Epidermal melanocyte (primary cell): ENCODE measurements around the gene HIVEP3.

Experiments
- DNase-seq: peaks from one replicate; pipeline ENCODE4 v3.0.0; 2011; ENCODE audit warnings: low spot score; ENCODE audit not compliant: insufficient read length

The HIVEP3 gene

DNA sequence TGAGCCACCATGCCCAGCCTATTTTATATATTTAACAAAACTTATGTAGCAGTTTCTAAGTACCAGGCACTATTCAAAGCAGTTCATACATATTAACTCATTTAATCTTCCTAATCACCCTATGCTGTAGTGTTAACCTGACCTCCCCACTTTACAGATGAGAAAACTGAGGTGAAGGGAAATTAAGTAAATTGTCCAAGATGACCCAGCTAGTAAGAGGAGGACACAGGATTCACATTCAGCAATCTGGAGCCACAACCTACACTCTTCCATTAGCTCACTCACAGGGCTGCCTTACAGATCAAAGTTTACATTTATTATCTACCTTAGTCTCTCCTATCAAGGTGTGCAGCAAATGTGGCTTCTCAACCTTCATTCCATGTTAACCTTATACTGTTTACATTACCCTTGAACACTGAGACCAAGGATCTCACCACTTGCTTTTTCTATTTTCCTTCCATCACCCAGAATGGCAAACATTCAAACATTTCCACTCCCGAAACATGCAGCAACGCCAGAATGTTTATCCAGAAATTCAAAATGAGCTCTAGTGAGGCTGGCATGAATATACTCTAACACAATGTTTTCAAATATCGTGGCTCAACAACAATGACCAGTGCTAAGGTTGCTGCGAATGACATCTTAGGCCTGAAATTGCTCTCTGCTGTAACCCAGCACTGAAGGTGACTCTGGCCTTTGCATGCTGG is 24.5 kb downstream of the HIVEP3 start:
- no peak for DNase-seq

DNA sequence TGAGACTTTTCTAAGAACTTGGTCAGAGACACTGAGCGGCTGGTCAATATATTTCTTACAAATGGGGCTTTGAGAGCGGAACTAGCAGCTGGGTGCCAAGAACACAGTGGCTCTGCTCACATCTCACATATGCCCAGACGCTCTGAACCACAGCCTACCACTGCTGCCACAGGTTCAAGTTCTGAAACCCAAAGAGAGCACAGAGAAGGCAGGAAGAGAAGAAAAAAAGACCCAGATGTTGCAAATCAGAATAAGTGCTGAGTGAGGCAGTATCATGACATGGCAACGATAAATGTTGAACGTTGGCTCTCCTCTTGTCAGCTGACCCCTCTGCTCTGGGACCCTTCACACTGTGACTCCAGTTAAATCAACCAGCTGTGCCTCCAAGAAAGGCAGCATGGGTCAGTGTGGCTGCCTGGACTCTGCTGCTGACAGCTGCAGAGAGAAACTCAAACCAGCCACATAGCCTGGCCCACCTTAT is 26.4 kb downstream of the HIVEP3 start:
- no peak for DNase-seq

DNA sequence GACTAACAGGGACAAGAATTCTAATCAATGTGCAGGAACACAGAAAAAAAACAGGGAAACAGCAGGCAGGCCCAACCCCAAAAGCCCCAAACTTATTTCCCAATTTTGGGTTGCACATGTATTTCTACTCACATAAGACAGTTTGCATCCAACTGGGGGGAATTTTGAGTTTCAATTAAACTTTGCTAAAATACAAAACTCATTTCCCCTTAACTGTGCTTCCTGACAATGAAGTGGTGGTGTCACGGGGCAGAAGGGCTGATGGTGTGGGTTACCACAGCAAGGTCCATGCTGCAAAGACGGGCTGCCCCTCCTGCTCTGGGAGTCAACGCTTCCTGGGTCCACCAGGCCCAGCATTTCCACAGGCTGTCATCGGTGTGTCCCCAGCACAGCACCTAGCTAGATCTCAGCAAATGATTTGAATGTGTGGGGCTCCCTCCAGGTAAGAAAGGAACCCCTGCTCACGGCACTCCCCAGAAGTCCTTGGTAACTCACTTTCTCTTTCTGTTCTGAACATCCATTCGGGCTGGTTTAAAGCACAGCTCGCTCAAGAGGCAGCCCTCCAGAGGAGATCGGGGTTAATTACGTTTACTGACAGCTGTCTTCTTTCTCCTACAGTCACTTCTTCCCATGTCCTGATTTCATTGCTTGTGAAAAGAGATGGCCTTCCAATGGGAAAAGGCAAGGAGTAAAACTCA is 27.4 kb downstream of the HIVEP3 start:
- DNase-seq, result no peak

DNA sequence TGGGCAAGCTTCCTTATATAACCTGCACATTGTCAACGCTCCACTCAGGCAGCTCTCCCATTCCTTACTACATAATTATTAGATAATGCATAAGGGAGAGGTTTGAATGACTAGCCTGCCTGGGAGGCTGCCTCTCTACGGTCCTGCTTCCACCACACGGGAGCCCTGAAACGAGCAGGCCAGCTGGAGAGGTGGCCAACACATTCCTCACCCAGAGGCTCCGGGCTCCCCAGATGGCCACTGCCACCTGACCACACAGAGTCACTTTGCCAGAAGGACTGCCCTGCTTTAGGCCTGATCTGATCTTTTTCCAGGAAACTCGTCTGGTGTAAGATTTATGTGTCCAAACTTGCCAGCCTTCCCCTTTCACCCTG is 27.9 kb downstream of the HIVEP3 start:
- no peak for DNase-seq

DNA sequence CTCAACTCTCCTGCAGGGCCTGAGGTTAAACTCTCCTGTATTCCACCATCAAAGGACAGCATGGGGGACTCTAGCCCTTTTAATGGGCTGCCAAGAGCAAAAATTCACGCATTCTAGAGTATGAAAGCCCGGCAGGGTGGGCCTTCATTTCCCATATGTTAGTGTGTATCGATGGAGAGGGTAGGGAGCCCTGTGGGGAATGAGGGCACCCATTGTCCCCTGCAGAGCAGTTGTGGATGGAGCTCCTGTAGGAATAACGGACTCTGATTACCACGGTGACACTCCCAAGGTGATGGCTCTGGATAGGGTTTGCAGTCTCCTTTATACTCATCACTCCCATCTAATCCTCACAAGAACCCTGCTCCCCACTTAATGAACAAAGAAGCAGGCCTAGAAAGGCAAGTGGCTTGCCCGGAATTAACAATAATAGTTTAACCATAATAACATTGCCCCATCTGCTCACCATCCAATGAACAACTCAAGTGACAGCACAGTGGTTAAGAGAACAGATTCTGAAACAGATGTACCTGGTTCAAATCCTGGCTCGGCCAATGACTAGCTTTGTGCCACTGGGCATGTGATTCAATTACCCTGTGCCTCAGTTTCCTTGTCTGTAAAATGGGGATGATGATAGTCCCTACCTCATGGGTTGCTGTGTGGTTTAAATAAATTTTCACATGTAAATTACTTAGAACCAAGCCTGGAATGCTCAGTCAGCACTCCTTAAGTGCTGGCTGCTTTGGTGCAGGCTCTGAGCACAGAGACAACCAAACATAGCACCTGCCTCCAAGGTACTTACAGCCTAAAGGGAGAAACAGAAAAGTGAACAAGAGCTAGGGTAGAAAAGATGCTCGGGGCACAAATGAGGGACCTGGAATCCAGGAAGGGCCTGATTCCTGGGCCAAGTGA is 29.0 kb downstream of the HIVEP3 start:
- no peak for DNase-seq

DNA sequence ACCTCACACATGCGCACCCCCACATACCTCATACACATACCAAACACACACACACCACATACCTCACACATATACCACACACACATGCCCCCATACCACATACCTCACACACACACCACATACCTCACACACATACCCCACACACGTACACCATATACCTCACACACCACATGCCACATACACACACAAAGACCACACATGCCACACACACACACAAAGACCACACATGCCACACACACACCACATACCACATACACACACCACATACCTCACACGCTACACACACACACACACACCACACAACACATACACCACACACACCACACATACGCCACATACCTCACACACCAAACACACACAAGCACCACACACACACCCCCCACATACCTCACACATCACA is 30.0 kb downstream of the HIVEP3 start:
- DNase-seq, result no peak

DNA sequence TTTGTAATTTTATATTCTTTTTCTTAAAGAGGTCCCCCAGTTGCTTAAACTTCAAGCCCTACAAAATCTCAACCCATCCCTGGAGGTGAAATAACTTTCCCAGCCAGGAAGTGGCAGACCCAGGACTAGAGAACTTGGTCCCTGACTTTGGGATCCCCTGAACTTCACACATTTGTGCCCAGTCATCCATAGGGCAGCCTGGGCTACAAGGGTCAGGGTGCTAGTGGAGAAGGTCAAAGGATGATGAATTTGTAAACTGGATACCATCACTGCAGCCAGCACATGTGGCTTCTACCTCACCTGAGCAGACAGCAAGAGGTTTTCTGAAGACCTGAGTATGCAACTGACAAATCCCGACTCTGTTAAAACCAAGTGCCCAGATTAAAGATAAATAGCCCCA is 31.4 kb downstream of the HIVEP3 start:
- no peak for DNase-seq

DNA sequence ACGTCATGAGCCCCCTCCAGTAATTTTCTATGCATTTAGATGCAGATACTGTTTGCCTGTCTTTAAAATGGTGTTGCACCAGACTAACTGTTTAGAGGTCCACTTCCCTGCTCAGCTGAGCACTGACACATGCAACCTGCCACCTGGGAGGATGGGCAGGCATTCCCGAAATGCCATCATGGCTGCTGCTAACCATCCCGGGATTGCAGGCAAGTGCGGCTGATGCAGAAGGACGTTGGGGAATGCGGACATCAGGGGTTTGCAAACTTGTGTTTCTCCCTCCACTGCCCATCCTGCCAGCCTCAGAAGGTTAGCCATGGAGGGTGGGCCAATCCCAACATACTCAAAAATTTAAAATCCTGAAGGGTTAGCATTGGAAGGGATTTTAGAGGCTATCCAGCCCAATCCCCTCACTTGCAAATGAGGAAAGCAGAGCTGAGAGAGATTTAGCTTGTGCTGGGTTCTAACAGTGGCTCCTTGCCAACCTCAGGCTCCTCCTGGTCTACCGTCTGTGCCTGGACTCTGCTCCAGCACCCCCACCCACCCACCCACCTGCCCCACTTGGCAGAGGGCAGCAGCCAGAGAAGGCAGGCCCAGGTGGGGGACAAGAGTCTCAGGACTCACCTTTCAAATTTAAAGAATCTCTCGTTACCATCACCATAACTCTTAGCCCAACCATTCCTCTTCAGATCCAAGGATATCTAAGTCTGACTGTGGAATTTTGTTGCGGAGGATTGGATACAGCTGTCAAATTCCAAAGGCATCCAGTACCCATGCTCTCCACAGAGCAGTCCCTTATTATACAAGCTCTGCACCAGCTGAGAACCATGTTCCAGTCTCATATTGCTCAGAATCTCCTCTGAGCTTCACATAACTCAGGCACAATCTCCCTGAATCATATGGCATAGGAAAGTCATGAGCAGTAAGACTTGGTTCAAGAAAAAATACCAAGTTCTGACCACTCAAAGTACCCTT is 34.2 kb downstream of the HIVEP3 start:
- no peak for DNase-seq

DNA sequence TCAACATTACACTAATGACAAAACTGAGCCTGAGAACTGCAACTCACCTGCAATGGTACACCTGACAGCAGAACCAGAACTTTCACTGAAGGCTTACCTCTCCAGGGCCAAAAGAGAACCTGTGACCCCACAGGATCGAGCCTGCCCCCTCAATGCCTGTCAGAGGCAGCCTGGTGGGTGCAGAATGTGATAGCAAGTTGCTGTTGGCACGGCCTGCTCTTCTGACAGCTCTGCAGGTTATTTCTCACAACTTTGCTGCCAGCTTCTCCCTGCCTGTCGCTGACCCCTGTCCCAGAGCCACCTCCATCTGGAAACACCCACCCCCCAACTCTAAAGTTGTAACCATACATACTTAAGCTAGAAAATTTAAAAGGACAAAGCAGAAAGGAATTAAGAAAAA is 35.2 kb downstream of the HIVEP3 start:
- DNase-seq, result no peak

DNA sequence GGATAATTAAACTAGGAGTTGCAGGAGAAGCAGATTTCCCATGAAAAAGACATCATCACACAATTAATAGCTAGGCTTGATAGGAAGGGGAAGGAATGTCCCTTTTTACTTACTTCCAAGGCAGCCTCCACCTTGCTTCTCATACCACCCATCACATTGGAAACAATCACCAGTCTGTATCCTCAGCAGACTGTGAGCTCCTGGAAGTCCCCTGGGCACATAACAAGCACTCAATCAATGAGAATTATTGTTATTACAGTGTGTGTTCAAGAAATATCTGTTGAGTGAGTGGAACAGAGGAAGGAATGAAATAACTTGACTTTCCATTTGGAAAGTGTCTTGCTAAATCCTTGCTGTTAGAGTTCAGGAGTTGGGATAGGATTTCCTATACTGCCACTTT is 36.2 kb downstream of the HIVEP3 start:
- DNase-seq, result no peak

DNA sequence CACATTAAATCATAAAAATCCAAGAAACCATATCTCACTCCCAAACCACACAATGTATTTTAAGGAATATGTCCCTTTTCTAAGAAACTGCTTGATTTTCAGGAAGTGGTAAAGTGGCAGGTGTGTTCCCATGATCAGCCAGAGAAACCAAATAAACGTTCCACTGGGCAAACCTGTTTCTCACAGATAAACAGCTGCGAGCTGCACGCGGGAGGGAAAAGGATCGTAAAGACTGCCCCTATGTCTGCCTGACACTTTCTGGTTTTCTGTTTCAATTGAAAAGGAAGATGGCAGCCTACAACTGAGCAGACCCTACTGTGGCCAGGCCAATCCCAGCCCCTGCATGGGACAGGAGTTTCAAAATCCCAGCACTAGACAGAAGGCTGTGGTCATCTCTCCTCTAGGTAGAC is 36.6 kb downstream of the HIVEP3 start:
- DNase-seq, result no peak

DNA sequence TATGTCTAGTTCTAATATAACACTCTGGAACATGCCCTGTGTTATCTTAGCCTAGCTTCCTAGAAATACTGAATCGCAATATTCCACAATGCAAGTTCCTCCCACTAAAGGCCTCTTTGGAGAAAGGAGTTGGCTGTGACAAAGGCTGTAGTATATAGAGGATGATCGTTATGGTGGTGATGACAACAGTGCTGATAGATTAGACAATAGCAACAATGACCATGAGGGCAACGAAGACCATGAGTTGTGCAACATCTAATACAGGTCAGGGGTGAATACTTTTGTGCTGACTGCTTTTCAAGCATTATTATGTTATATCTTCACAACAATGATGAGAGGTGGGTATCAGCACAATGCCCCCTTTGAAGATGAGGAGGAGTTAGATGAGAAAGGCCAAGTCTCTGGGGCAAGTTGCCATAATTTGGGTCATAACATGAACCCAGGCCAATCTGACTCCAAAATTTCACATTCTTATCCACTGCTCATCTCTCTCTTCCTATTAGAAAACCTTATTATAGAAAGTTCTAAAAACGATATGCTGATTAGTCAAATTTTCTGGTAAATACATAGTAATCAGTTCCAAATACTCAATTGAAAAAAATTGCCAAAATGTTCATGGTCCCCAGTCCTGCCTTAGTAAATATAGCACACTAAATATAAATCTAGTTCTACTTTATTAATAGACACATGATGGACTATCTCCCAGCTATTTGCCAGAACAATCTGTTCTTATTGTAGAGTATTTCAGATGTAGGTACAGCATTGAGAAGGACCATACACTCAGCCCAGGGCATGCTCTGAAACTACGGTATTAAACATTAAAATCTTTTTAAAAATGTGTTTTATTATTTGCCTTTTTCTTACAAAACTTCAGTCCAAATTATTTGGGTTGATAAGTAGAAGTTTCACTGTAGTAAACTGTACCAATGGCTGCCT is 37.5 kb downstream of the HIVEP3 start:
- no peak for DNase-seq

DNA sequence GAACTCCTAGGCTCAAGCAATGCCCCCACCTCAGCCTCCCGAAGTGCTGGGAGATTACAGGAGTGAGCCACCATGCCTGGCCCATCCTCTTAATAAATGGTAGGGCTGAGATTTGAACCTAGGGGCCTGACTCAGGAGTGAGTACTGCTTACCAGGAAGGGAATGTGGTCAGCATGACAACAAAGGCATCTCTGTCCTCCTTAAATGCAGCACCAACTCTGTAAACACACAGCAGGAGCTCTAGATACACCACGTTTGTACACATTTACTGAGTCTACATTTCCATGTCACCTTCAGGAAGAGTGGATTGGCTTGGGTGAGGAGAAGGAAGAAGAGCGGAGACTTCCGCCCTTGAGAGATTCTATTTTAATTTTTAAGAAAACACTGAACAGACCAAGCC is 38.5 kb downstream of the HIVEP3 start:
- DNase-seq, result no peak

DNA sequence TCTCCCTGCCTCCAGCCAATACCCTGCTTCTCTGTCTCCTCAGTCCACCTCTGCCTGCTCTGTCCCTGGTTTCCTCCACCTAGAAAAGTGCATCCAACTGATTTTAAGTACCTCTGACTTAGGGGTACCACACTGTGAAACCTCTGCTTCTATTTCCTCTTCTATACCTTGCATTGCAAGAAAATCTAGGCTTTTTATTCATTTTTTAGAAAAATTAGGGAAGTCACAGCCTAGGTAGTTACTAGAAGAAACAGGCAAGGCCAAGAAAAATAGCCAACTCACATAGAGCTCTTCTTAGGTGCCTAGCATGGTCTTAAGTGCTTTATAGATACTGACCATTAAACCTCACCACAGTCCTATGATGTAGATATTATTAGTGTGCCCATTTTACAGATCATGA is 39.1 kb downstream of the HIVEP3 start:
- no peak for DNase-seq

DNA sequence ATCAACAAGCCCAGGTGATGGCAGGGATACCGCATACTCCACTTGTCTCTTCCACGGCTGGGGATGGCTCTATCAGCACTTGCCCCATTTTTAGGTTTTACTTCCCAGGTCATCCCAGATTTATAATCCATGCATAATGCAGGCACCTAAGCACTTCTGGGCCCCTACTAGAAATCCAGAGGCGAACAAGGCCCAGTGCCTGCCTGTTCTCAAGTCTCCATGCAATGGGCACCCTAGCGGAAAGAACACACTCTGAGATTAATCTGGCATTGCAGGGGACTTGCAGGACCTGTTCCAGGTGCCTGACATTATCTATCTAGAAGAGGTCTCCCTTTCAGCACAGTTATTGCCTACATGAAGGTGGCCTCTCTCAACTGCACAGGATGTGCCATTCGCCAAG is 39.8 kb downstream of the HIVEP3 start:
- no peak for DNase-seq

DNA sequence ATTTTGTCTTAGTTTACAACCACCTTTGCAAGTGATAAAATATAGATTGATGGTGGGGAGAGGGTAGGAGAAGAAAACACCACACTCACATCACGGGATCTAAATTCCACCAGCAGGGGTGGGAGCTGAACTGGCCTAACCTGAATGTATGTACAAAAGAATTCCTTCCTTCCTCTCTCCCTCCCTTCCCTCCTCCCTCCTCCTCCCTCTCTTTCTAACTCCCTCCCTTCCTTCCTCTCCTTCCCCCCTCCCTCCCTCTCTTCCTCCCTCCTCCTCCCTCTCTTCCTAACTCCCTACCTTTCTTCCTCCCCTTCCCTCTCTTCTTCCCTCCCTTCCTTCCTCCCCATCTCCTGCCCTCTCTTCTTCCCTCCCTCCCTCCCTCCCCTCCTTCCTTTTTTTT is 40.2 kb downstream of the HIVEP3 start:
- no peak for DNase-seq

DNA sequence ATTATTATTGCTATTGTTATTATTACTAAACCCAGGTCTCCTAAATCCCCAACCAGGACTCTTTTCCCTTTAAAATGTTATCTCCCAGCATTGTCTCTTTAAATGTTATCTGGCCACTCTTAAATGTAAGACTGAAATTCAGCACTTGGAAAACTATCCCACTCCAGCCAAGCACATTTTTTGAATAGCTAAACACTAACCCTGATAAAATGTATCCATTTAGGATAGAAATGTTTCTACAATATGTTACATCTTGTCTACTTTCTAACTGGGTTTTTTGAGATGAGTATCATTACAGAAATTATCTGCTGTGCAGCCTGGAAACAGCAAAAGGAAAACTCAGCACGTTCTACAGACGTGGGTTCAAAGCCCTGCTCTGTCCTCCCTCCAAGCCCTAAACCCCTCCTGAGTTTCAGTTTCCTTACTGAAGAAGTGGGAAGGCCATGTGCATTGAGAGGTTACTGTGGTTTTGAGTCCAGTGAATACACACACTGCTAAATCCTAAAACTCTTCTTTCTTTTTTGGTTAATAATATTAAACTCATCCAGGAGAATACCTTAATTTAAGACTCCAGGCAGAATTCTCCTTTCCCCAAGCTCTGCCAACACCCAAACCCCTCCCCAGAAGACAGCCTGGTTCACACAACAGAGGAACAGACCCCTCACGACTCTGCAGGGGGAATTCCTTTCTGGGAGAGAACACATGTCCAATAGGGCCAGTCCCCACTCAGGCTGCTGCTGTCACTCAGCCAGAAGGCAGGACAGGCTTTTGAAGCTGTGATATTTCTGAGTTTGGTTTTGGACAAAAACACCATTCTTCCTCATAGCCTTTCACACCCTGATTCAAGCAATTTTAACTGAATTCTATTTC is 41.9 kb downstream of the HIVEP3 start:
- DNase-seq, result no peak

DNA sequence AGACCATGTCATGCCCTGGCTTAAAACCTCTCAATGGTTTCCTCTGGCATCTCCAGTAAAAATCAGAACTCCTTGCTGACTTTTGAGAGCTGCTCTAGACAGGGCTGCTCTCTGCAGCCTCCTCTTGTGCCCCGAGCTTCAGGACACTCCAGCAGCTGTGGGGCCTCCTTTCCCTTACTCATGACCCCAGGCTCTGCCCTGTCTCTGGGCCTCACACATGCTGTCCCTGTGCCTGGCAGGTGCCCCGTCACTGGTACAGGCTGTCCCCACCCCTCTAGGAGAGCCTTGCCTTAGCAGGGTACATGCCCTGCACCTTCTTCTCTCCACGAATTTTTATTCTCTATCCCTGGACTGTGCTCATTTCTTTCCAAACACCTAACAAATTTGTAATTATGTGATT is 43.2 kb downstream of the HIVEP3 start:
- DNase-seq, result no peak

DNA sequence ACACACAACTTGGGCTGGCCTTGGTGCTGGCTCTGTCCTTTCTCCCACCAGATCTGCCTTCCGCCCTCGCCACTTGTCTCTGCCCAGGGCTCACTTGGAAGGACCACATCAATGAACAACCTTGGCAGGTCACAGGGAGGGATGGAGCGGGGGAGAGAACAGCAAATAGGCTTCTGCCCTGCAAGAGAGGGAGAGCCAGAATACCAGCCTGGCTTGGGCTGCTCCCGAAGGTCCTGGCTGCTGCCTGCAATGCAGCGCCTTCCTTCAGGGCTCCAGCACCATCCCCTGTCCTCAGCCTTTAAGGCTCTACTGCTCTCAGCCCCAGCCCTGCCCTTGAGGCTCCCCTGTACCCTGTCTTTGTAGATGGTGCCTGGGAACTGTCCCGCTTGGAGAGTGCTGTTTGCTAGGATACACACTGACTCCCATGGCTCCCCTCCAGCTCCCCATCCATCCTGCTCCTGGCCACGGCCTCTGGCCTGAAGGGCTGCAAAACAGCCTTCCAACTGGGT is 43.8 kb downstream of the HIVEP3 start:
- no peak for DNase-seq
